Activated CD4-positive, alpha-beta T cell treated with anti-CD3 and anti-CD28 coated beads, Interleukin-2, Interleukin-4, amounts not matched to agents 100 ng/mL and 50 ng/mL, durations not matched to agents 16 hours and 8 hours (primary cell): ENCODE results near the gene UGT3A1.
"Not testable (repeated sequence)": the region's sequence is repeated elsewhere in the genome, so short reads cannot be mapped to it uniquely, and the experiment has no call there.

Experiments used
- DNase-seq: peaks from one replicate; pipeline ENCODE4 v3.0.0-alpha.2; 2020; ENCODE audit warnings: low spot score

The UGT3A1 gene

GRCh38 chr5:35990941-35991611 is at the start of gene UGT3A1:
Gene UGT3A1 (minus strand): TSS chr5:35991390. CDS start chr5:35991240, 150 bp downstream.
- DNase-seq, result no peak

DNA sequence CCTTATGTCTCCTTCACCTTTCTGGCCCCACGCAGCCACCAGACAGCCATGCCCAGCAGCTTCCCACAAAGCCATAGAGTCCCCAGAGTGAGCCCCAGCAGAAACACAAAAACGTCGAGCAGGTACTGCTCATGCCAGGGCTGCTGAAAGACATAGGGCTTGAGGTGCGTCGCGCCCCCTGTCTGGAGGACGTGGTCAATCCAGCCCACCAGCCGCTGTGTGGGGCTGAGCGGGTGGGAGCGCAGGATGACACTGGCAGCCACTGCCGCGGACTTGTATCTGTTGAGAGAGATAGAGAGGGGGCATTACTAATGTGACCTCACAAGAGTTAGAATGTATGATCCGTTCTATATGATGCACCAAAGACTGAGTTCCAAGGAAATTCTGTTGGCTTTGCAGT is 44.5 kb upstream of the UGT3A1 start:
- DNase-seq, result no peak

DNA sequence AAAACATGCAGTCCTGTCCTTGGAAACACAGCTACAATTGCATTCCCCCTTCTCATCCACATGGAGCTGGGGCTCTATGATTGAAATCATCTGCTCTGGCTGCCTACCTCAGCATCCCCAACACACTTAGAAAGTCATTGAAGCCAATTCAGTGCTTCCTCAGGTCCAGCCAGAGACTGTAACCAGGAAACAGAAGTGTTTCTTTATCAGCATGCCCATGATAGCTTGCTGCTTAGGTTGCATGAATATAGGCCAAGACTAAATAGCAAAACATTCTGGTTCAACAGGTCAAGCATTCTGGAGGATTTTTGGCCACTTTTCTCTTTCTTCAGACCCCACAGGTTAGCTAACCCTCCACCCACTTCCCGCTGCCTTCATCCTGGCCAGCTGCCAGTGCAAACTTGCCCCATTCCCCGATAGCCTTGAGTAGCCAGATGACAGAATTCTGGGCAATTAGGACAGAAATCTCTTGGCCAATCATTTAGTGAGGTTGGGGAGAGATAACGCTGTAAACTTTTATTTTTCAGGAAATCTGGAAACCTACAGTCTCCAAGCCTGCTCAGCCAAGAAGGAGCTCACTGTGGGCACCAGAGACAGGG is 43.4 kb upstream of the UGT3A1 start:
- not testable (repeated sequence) for DNase-seq

- no peak for DNase-seq
These were observed 42.3 kb upstream of the UGT3A1 start for GRCh38 chr5:36033486-36033885.

DNA sequence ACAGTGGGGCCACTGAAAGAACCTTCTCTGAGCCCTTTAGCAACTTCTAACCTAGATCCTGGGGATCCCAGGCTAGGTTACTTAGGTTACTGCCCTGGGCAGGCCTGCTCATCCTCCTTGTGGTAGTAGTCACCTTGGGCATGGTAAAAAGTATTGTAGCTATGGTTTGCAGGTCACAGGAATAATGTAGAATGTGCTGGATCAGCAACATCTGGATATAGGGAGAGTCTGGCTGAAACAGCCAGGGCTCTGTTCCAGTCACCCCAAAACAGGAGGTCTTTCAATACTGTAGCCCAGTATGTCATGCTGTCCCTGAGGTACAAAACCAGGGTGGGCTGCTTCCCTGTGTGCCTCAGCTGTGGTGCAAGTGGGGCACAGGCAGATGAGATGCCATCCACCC is 41.9 kb upstream of the UGT3A1 start:
- DNase-seq, result no peak

DNA sequence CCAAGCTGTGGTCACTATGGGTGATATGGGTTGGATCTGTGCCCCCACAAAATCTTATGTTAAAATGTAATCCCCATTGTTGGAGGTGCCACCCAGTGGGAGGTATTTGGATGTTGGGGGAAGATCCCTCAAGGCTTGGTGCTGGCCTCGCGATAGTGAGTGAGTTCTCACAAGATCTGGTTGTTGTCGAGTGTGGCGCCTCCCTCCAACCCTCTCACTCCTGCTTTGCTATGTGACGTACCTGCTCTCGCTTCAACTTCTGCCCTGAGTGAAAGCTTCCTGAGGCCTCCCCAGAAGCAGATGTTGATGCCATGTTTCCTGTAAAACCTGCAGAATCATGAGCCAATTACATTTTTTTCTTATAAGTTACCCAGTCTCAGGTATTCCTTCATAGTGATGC is 40.0 kb upstream of the UGT3A1 start:
- DNase-seq, result no peak

DNA sequence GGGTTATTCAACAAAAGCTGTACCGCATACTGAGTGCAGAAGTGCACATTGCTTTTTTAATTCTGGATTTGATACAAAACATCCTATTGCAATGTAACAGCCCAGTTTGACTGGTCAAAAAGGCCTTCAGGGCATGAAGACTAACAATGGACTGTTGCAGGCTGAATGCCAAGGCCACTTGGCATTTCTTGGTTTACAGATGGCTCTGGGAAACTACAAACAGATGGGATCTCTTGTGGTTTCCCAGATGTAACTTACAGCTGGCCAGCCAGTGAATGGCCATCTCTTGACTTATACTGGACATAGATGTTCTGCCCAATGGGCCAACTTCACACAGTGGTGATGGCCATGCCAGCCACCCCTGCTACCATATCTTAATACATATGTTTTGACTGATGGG is 38.7 kb upstream of the UGT3A1 start:
- DNase-seq, result no peak

GRCh38 chr5:36028816-36029465 is 37.8 kb upstream of the UGT3A1 start:
- DNase-seq, result no peak

- DNase-seq, result no peak
These were observed 36.5 kb upstream of the UGT3A1 start for GRCh38 chr5:36027711-36028110.

DNA sequence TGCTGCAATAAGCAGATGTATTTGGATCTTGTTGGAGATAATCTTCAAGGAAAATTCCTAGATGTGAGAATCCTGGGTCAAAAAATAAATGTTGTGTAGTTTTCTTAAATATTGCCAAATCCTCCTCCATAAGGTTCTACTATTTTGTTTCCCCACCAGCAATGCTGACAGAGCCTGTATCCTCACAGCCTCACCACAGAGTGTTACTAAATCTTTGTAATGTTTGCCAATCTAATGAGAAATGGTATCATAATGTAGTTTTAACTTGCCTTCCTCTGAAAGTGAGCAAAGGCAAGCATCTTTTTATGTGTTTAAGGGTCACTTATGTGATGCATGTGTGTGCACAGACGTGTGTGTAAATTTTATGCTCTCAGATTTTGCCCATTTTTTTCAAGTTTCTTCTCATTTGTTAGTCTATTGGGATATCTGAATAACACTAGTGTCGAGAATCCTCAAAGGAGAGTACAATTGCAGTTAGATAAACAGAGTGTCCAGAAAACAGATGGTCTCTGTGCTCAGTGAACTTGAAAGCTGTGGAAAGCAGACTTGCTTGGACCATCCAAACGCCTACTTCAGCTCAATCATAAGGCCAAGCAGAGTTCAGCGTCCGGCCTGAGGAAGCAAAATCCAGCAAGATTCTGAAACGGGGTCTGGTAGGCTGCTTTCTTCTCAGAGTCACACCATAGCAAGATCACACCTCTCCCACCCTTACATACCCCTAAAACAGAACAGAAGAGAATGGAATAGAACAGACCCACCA is 35.7 kb upstream of the UGT3A1 start:
- no peak for DNase-seq

GRCh38 chr5:36022246-36022645 is 31.1 kb upstream of the UGT3A1 start:
- DNase-seq, result not testable (repeated sequence)

DNA sequence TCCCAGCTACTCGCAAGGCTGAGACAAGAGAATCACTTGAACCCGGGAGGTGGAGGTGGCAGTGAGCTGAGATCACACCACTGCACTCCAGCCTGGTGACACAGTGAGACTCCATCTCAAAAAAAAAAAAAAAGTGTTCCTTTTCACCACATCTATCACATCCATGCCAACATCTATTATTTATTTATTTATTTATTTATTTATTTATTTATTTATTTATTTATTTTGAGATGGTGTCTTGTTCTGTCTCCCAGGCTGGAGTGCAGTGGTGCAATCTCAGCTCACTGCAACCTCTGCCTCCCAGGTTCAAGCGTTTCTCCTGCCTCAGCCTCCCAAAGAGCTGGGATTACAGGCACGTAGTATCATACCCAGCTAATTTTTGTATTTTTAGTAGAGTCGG is 28.4 kb upstream of the UGT3A1 start:
- not testable (repeated sequence) for DNase-seq

DNA sequence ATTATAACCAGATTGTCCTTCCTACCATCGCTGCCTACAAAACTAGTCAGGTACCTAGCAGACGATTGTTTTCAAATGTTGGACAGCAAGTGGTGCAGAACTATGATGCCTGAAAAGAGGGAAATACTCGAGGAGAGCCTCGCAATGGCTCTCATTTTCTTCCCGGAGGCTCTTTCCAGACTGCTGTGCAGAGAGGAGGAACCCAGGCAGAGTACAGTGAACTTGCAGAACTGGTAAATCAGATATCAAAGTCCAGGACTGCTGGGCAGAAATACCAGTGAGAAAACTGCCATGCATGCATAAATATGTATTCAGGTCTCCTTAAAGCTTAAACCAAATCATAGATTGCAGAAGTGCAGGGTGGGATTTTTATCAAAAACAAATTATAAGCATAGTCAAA is 26.4 kb upstream of the UGT3A1 start:
- DNase-seq, result no peak

GRCh38 chr5:36017004-36017403 is 25.8 kb upstream of the UGT3A1 start:
- no peak for DNase-seq

DNA sequence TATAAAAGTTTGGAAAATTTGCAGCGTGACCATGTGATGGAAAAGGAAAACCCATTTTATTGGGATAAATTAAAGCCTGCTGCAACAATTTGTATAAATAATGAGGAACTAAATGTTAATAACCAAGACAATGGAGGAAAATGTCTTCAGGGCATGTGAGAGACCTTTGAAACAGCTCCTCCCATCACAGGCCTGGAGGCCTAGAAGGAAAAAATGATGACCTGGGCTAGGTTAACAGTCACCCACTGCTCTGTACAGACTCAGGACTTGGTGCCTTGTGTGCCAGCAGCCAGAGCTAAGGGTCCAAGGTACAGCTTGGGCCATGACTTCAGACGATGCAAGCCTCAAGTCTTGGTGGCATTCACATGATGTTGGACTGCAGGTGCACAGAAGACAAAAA is 22.0 kb upstream of the UGT3A1 start:
- DNase-seq, result no peak

- no peak for DNase-seq
These were observed 18.5 kb upstream of the UGT3A1 start for GRCh38 chr5:36009698-36010097.

GRCh38 chr5:36007366-36007765 is 16.2 kb upstream of the UGT3A1 start:
- DNase-seq, result no peak

GRCh38 chr5:36006163-36006562 is 15.0 kb upstream of the UGT3A1 start:
- no peak for DNase-seq

DNA sequence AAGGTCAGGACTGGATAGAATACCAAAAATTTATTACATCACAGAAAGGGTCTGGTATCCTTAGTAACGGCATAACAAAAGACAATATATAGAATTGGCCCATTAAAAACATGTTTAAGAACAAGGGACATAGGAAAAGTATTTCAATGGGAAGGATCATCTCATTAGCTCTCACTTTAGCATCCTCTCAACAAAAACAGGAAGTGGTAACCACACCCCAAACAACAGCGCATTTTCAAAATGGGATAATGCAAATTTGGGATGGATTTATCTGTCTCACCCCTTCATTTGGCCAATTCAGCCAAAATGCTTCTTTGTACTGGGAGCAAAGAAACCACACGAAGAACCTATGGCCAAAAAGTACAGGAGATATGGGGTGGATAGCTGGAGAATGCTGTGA is 9.8 kb upstream of the UGT3A1 start:
- DNase-seq, result no peak

DNA sequence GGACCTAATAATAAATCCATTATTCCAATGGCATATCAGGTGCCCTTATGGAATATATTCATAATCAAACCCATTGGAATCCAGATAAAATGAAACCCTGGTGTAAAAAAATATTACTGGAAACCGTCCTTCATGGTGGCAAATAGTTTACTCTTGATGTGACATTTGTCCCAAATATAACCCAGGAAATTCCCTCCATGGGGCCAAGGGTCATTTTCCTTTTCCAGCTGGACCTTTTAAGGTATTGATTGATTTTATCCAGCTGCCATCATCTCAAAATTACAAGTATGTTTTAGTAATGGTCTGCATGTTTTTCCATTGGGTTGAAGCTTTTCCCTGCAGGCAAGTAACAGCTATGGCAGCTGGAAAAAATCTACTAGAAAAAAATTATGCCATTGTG is 8.4 kb upstream of the UGT3A1 start:
- no peak for DNase-seq

DNA sequence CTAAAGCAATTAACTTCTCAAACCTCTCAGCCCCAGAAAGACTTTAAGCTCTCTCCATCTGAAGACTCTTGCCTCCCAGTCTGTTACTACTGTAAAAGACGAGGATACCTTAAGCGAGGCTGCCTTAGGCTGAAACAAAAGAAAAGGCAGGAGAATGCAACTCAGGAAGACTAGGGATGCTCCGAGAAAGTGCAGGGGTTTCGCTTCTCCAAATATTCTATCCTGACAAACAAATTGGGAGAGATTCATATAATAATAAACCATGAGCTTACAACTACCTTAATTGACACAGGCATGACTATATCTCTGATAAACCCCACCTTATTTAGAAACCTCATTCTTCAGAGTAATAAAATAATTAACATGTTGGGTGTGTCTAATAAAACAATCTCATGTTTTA is 4.9 kb upstream of the UGT3A1 start:
- no peak for DNase-seq

DNA sequence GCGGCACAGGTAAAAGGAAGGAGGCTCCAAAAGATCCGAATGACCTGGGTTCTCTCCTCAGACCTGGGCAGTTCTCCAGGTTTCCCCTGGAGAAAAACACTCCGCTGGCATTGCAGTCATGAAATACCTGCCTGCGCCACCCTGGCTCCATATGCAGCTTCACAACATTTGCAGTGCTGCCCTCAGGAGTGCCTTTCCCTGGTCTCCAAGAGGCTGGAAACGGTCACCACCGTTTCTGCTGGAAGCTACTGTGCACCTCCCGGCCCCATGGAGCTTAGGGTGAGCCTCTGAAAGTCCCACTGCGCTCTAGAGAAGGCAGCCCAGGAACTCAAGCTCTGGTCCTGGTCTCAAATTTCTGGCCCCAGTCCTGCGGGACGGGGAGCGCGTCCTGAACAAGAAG is 670 bp downstream of the UGT3A1 start:
- DNase-seq, result no peak

DNA sequence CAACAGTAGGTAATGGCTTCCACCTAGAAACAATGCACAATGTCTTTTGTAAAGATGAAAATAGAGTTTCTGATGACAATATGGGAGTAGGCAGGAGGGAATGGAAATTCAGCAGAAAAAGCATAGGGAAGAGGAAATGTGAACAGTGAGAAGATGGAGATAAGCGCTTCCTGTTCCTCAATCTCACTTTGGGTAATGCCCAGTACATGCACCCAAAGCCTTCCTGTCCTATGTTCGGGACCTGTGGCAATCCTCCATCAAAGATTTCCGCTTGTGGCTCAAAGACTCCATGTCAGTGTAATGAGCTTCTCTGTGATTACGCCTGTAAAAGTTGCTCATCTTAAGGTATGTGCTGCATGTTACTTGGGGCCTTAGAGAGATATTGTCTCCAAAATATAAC is 2.7 kb downstream of the UGT3A1 start:
- DNase-seq, result no peak
